Breast epithelium (tissue), 4 donors: ENCODE data around the gene DNHD1. TPM values are rescaled to one million over a fixed set of nuclear protein-coding genes. Genes with fewer than 3 reads are reported as not detected.

Experiments used
- DNase-seq, 2 donors: peaks; one replicate each; pipeline ENCODE4 v3.0.0-alpha.2; 2019; ENCODE audit warnings: low spot score in 2 of 2
- H3K27ac ChIP-seq, 2 donors: fragments of 200-600 bp; sonication (generic) in 1 of 2; one replicate each; pipeline ENCODE4 v1.5.1; 2016 to 2019; ENCODE audit warnings: mild to moderate bottlenecking in 1 of 2
- H3K27me3 ChIP-seq, 2 donors: fragments of 200-600 bp; sonication (generic) in 1 of 2; one replicate each; pipeline versions ENCODE4 v1.5.1 to v1.6.0; 2017 to 2019; ENCODE audit warnings: control low read depth in 1 of 2, mild to moderate bottlenecking in 1 of 2
- H3K36me3 ChIP-seq: fragments of 200-600 bp; one replicate; pipeline ENCODE4 v1.5.1; 2019
- H3K4me1 ChIP-seq, 2 donors: fragments of 200-600 bp; sonication (generic); one replicate each; pipeline ENCODE4 v1.5.1; 2016 to 2019; ENCODE audit warnings: control low read depth in 1 of 2
- H3K4me3 ChIP-seq, 3 donors: fragments of 200-600 bp; sonication (generic); 1 replicate in 2 of 3; 2 replicates in 1 of 3; pipeline ENCODE4 v1.5.1; 2016 to 2019; ENCODE audit warnings: mild to moderate bottlenecking in 3 of 3, moderate library complexity in 2 of 3
- H3K9me3 ChIP-seq, 2 donors: fragments of 200-600 bp; sonication (generic) in 1 of 2; one replicate each; pipeline ENCODE4 v1.5.1; 2016 to 2019; ENCODE audit warnings: control low read depth in 1 of 2
- POLR2A ChIP-seq: fragments of 450-650 bp; IDR thresholded peaks from one replicate; pipeline ENCODE4 v1.6.1; 2016; ENCODE audit warnings: antibody characterized with exemption, mild to moderate bottlenecking, moderate library complexity
- POLR2AphosphoS5 ChIP-seq, 3 donors: sonication (generic); formaldehyde crosslinking; IDR thresholded peaks; one replicate each; pipeline ENCODE4 v1.6.1; 2017; ENCODE audit warnings: antibody characterized with exemption in 3 of 3
- intact Hi-C: fragments of 100-400 bp; cut with DNase I; formaldehyde crosslinking; loops from one replicate; pipeline ENCODE4 v1.15.1; 2023; ENCODE audit warnings: low total_unique reads
- total RNA-seq, 3 donors: library from RNA; depleted of rRNA; stranded (reverse); fragments of >200 nt; gene quantifications; one replicate each; pipeline ENCODE4 v1.1.0, GENCODE V29; 2016
- TF ChIP-seq, protein P1 (sequence below), 3 donors: fragments of 450-650 bp; IDR thresholded peaks; one replicate each; pipeline ENCODE4 v1.5.1; 2016 to 2017; ENCODE audit warnings: antibody characterized with exemption in 3 of 3, mild to moderate bottlenecking in 3 of 3, moderate library complexity in 3 of 3

DNHD1 gene
- total RNA-seq, 3 donors from 2014 or later = 12.3 to 21.6 (median 14.9) TPM

DNA sequence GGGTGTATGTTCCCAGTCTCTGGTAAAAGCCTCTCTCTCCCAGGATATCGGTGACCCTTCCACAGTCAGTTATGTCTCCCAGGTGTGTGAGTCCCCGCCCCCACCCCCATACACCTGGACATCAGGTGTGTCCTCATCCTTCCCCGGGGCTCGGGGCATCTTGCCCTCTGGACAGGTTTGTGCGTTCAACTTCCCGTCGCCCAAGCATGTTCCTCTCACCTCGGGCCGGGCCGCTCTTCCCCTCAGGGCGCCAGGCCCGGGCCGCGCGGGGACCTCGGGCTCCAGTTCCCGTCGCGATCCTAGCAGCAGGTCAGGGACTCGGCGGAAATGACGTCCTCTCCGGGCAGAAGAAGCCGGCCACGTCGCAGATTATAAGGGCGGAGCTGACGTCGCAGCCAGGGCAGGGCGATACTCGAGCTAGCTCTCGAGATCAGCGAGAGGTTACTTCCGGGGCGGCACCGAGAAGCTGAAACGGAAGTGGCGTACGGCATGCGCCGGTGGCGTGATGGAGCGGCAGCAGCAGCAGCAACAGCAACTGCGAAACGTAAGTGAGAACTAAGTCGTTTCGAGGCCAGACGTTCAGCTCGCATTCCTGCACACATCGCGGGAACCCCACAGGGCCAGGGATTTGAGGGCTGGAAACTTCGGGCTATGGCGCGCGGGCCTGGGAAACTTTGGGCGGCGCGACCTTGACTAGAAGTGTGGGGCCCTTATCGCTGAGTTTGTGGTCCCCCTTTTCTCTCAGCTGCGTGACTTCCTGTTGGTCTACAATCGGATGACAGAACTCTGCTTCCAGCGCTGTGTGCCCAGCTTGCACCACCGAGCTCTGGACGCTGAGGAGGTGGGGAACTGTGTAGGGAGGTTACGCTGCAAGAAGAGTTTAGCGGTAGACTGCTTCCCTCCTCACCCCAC, 15.8 kb upstream of the DNHD1 start, which contains the start of the genes ARFIP2 and TIMM10B:
Gene ARFIP2, minus strand, starts transcription at position 320 of the 912 bp plus-strand sequence. CDS start 910 bp downstream, outside the sequence.
Gene TIMM10B, plus strand, starts transcription at position 490 of the 912 bp plus-strand sequence. Its CDS starts 16 bp downstream, at position 506.
- H3K36me3 ChIP-seq = no peaks in the 10 kb centered on the region
- DNase-seq = peak; percentile 98
- H3K4me1 ChIP-seq = peaks cover 0 to 9% of the 10 kb centered on the region in 2 donors
- H3K27ac ChIP-seq = peak within 1 kb of the TSS; percentile 95 to 97
- no peaks in the 10 kb centered on the region for H3K9me3 ChIP-seq
- peak within 1 kb of the TSS; percentile 73 to 81 (median 81) for H3K4me3 ChIP-seq
- H3K27me3 ChIP-seq = no peaks in the 10 kb centered on the region
- intact Hi-C loops = no loop called here
- TF ChIP-seq POLR2AphosphoS5 (IDR thresholded peaks at IDR 0.05) (peak; percentile 88 to 98 (median 94)), POLR2A (peak; percentile 93)
- TF ChIP-seq, protein P1, sequence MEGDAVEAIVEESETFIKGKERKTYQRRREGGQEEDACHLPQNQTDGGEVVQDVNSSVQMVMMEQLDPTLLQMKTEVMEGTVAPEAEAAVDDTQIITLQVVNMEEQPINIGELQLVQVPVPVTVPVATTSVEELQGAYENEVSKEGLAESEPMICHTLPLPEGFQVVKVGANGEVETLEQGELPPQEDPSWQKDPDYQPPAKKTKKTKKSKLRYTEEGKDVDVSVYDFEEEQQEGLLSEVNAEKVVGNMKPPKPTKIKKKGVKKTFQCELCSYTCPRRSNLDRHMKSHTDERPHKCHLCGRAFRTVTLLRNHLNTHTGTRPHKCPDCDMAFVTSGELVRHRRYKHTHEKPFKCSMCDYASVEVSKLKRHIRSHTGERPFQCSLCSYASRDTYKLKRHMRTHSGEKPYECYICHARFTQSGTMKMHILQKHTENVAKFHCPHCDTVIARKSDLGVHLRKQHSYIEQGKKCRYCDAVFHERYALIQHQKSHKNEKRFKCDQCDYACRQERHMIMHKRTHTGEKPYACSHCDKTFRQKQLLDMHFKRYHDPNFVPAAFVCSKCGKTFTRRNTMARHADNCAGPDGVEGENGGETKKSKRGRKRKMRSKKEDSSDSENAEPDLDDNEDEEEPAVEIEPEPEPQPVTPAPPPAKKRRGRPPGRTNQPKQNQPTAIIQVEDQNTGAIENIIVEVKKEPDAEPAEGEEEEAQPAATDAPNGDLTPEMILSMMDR (IDR thresholded peaks at IDR 0.05) = no peak

DNA sequence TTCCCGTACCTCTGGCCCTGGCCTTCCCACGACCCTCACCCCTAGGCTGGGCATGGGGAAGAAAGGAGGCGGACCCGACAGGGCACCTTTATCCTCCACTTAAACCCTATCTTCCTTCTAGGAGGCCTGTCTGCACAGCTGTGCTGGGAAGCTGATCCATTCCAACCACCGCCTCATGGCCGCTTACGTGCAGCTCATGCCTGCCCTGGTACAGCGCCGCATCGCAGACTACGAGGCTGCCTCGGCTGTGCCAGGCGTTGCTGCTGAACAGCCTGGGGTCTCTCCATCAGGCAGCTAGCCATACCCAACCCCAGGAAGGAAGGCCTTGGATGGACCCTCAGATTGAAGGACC, 15.2 kb upstream of the DNHD1 start:
- no peaks in the 10 kb centered on the region for H3K36me3 ChIP-seq
- intact Hi-C loops = no loop called here
- H3K27me3 ChIP-seq = no peaks in the 10 kb centered on the region
- no peak for DNase-seq
- H3K4me3 ChIP-seq = peak overlapping the region; percentile 73 to 81 (median 81)
- no peaks in the 10 kb centered on the region for H3K9me3 ChIP-seq
- peak overlapping the region; percentile 95 to 97 for H3K27ac ChIP-seq
- no peak for TF ChIP-seq POLR2AphosphoS5 (IDR thresholded peaks at IDR 0.05)
- TF ChIP-seq, protein P1 (IDR thresholded peaks at IDR 0.05) = no peak
- no peak for TF ChIP-seq POLR2A
- peaks cover 0 to 9% of the 10 kb centered on the region in 2 donors for H3K4me1 ChIP-seq

DNA sequence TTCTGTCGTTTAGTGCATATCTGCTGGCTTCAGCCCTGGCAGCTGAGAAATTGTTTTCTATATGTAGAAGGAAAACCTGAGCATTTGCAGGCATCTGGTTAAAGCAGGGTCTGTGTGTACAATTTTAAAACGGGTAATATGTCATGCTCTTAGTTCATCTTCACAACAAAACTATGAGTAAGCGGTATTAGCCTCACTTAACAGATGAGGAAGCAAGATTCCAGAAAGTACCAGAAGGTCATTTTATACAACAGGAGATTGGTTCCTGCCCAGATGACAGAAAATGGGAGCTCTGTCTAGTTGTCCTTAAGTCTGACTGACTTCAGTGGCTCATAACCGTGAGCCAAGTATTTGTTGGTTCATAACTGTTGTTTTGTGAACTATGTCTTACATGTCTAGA, 14.6 kb upstream of the DNHD1 start:
- intact Hi-C loops = no loop called here
- H3K36me3 ChIP-seq = no peaks in the 10 kb centered on the region

DNA sequence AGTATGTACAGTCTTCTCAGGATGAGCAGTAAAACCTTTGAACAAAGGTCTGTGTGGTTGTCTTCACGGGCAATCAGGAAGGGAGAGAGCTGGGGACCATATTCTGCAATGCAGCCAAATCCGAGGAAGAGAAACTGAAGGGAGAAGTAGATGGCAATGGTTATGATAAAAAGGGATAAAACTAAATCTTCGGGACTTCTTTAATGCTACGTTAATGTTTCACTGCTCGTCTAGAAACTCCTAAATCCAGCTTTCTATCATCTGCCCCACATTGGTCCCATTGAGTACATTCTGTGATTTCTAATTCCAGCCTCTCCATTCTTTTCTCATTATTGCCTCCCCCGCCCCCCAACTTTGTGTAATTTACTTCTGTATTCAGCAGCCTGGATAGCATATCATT, 14.1 kb upstream of the DNHD1 start:
- no peak overlapping the region for H3K4me3 ChIP-seq
- DNase-seq = no peak
- no peaks in the 10 kb centered on the region for H3K36me3 ChIP-seq
- peaks cover 0 to 9% of the 10 kb centered on the region in 2 donors for H3K4me1 ChIP-seq
- intact Hi-C loops = no loop called here
- no peaks in the 10 kb centered on the region for H3K9me3 ChIP-seq
- TF ChIP-seq, protein P1 (IDR thresholded peaks at IDR 0.05) = no peak
- no peak for TF ChIP-seq POLR2AphosphoS5 (IDR thresholded peaks at IDR 0.05)
- no peak for TF ChIP-seq POLR2A
- no peaks in the 10 kb centered on the region for H3K27me3 ChIP-seq
- H3K27ac ChIP-seq = peak overlapping the region in 1 of 2 donors; percentile 97

More for the DNA sequence above, 14.6 kb upstream of the DNHD1 start:
- no peaks in the 10 kb centered on the region for H3K9me3 ChIP-seq
- TF ChIP-seq POLR2A (no peak), POLR2AphosphoS5 (IDR thresholded peaks at IDR 0.05) (no peak)
- TF ChIP-seq, protein P1 (IDR thresholded peaks at IDR 0.05) = no peak
- H3K27me3 ChIP-seq = no peaks in the 10 kb centered on the region
- no peak for DNase-seq
- H3K4me1 ChIP-seq = peaks cover 0 to 9% of the 10 kb centered on the region in 2 donors
- H3K27ac ChIP-seq = peak overlapping the region; percentile 95 to 97
- peak overlapping the region in 2 of 3 donors; percentile 81 for H3K4me3 ChIP-seq

DNA sequence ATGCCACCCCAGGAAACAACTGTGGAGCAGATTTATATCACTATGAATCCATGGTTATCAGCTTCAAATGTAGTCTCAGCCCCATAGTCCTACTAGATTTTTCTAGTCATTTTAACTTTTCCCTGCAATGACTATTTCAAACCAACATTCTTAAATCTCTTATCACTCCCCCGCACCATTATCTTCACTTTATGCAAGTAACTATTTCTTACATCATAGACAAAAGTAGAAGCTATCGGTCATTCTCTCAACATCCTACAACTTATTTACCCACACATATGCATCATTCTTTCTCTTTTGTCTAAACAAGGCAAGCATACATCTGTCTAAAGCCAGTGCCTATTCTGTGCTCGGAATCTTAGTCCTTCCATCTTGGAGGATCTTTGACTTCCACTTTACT, 11.4 kb upstream of the DNHD1 start:
- H3K4me3 ChIP-seq = no peak overlapping the region
- DNase-seq = no peak
- H3K4me1 ChIP-seq = peaks cover 0 to 9% of the 10 kb centered on the region in 2 donors
- H3K36me3 ChIP-seq = no peaks in the 10 kb centered on the region
- no peaks in the 10 kb centered on the region for H3K27me3 ChIP-seq
- no peaks in the 10 kb centered on the region for H3K9me3 ChIP-seq
- intact Hi-C loops = no loop called here
- TF ChIP-seq POLR2AphosphoS5 (IDR thresholded peaks at IDR 0.05) = no peak
- TF ChIP-seq, protein P1 (IDR thresholded peaks at IDR 0.05) = no peak
- no peak for TF ChIP-seq POLR2A
- H3K27ac ChIP-seq = no peak overlapping the region
